Fibroblast of lung (primary cell): ENCODE data around the gene MAGI2. TPM values are rescaled to one million over a fixed set of nuclear protein-coding genes. Genes with fewer than 3 reads are reported as not detected.
A peak's percentile ranks its signal among the peaks of the same experiment; 100 is the strongest.

Source experiments
- DNase-seq, 2 donors: peaks; one replicate each; pipeline versions ENCODE4 v3.0.0 to v3.0.0-alpha.2; 2010; ENCODE audit warnings: low read depth in 2 of 2
- H2AFZ ChIP-seq: 2 replicates; pipeline ENCODE4 v1.5.1; 2012; ENCODE audit warnings: low read length, control low read depth, inconsistent platforms
- H3K27ac ChIP-seq: 2 replicates; pipeline ENCODE4 v1.5.1; 2011; ENCODE audit warnings: low read length, control low read depth; ENCODE audit not compliant: insufficient read depth
- H3K27me3 ChIP-seq: 2 replicates; pipeline ENCODE4 v1.5.1; 2011; ENCODE audit warnings: mild to moderate bottlenecking, low read length; ENCODE audit not compliant: control insufficient read depth, insufficient read depth
- H3K36me3 ChIP-seq: 2 replicates; pipeline ENCODE4 v1.5.1; 2011; ENCODE audit warnings: low read length; ENCODE audit not compliant: control insufficient read depth, insufficient read depth
- H3K4me1 ChIP-seq: 2 replicates; pipeline ENCODE4 v1.5.1; 2011; ENCODE audit warnings: low read length; ENCODE audit not compliant: control insufficient read depth, insufficient read depth; ENCODE audit errors: extremely low read depth
- H3K4me2 ChIP-seq: 2 replicates; pipeline ENCODE4 v1.5.1; 2011; ENCODE audit warnings: low read length, control low read depth; ENCODE audit not compliant: insufficient read depth; ENCODE audit errors: extremely low read depth
- H3K4me3 ChIP-seq, 4 experiments: fragments of 200-600 bp in 1 of 4; sonication (generic) in 1 of 4; replicated peaks in 1 of 4; 2 replicates each; pipeline ENCODE4 v1.5.1; 2011 to 2016; ENCODE audit warnings: low read length in 4 of 4, low read depth in 3 of 4, mild to moderate bottlenecking in 3 of 4, control low read depth in 2 of 4, inconsistent platforms in 1 of 4, mixed read lengths in 1 of 4; ENCODE audit not compliant: insufficient read depth in 1 of 4; ENCODE audit errors: control extremely low read depth in 1 of 4
- H3K79me2 ChIP-seq: 2 replicates; pipeline ENCODE4 v1.5.1; 2012; ENCODE audit warnings: mild to moderate bottlenecking, low read length, inconsistent platforms; ENCODE audit not compliant: control insufficient read depth, insufficient read depth
- H3K9ac ChIP-seq: 2 replicates; pipeline ENCODE4 v1.5.1; 2011; ENCODE audit warnings: mild to moderate bottlenecking, low read length, control low read depth; ENCODE audit not compliant: insufficient read depth
- H3K9me3 ChIP-seq: 2 replicates; pipeline ENCODE4 v1.5.1; 2012; ENCODE audit warnings: low read depth, low read length; ENCODE audit not compliant: control insufficient read depth, insufficient read depth
- H4K20me1 ChIP-seq: 2 replicates; pipeline ENCODE4 v1.5.1; 2011; ENCODE audit warnings: low read length; ENCODE audit not compliant: control insufficient read depth, insufficient read depth; ENCODE audit errors: extremely low read depth
- CTCF ChIP-seq, 2 donors: IDR thresholded peaks in 1 of 2; conservative IDR thresholded peaks in 1 of 2; 1 replicate in 1 of 2; 2 replicates in 1 of 2; pipeline ENCODE4 v1.5.1; 2011 to 2012; ENCODE audit warnings: low read length in 2 of 2, control low read depth in 1 of 2, inconsistent platforms in 1 of 2, low read depth in 1 of 2, mild to moderate bottlenecking in 1 of 2
- EZH2 ChIP-seq: IDR thresholded peaks from 2 replicates; pipeline ENCODE4 v1.5.1; 2012; ENCODE audit warnings: low read length, control low read depth, mild to moderate bottlenecking; ENCODE audit errors: missing control alignments
- polyA plus RNA-seq, 2 donors: library from polyadenylated mRNA; depleted of rRNA in 1 of 2; stranded (reverse) in 1 of 2; unstranded in 1 of 2; fragments of >200 nt; gene quantifications; 2 replicates each; pipeline ENCODE4 v1.2.1, GENCODE V29; 2011 to 2012; ENCODE audit warnings: missing spikeins in 1 of 2
- total RNA-seq: library from RNA; depleted of rRNA; stranded (reverse); fragments of >200 nt; gene quantifications from 2 replicates; pipeline ENCODE4 v1.2.1, GENCODE V29; 2014

MAGI2 gene
- total and polyA plus RNA-seq, 2 donors (not counting 1 experiment from before 2014, with no cell fraction given): 1.8 to 17.0 TPM

- Histone ChIP-seq H3K79me2 (no peaks in the 10 kb centered on the region), H3K4me3 (no peak overlapping the region), H2AFZ (no peak overlapping the region), H3K36me3 (no peaks in the 10 kb centered on the region), H3K4me1 (peaks cover 15% of the 10 kb centered on the region), H3K9me3 (no peaks in the 10 kb centered on the region), H4K20me1 (no peaks in the 10 kb centered on the region), H3K9ac (no peak overlapping the region), H3K27ac (no peak overlapping the region), H3K4me2 (no peak overlapping the region), H3K27me3 (no peaks in the 10 kb centered on the region)
- no peak for TF ChIP-seq EZH2
- no peak for TF ChIP-seq CTCF (conservative IDR thresholded peaks at IDR 0.05 in 1 of 2, IDR thresholded peaks at IDR 0.05 in 1 of 2; ENCODE audit: low read depth in 1 of 2, low read length in 2 of 2)
- DNase-seq: no peak
These were observed 164.8 kb downstream of the MAGI2 start for GRCh38 chr7:79288655-79289054.

- Histone ChIP-seq H3K4me3 (no peak overlapping the region), H3K4me2 (no peak overlapping the region), H3K79me2 (no peaks in the 10 kb centered on the region), H3K36me3 (no peaks in the 10 kb centered on the region), H2AFZ (no peak overlapping the region), H4K20me1 (no peaks in the 10 kb centered on the region), H3K9me3 (no peaks in the 10 kb centered on the region), H3K4me1 (peaks cover 19% of the 10 kb centered on the region), H3K9ac (no peak overlapping the region), H3K27me3 (no peaks in the 10 kb centered on the region), H3K27ac (no peak overlapping the region)
- peak; percentile 44 to 46 for DNase-seq
- TF ChIP-seq EZH2: no peak
- no peak for TF ChIP-seq CTCF (conservative IDR thresholded peaks at IDR 0.05 in 1 of 2, IDR thresholded peaks at IDR 0.05 in 1 of 2; ENCODE audit: low read depth in 1 of 2, low read length in 2 of 2)
These were observed 165.5 kb downstream of the MAGI2 start for GRCh38 chr7:79287981-79288380.

GRCh38 chr7:79286181-79286580, 167.3 kb downstream of the MAGI2 start:
- H3K27me3 ChIP-seq: no peaks in the 10 kb centered on the region
- H2AFZ ChIP-seq: no peak overlapping the region
- no peak overlapping the region for H3K9ac ChIP-seq
- no peak overlapping the region for H3K27ac ChIP-seq
- H3K4me1 ChIP-seq: peaks cover 23% of the 10 kb centered on the region
- H3K9me3 ChIP-seq: no peaks in the 10 kb centered on the region
- no peak overlapping the region for H3K4me2 ChIP-seq
- no peaks in the 10 kb centered on the region for H3K79me2 ChIP-seq
- H3K4me3 ChIP-seq: no peak overlapping the region
- no peak for TF ChIP-seq EZH2
- TF ChIP-seq CTCF (conservative IDR thresholded peaks at IDR 0.05 in 1 of 2, IDR thresholded peaks at IDR 0.05 in 1 of 2; ENCODE audit: low read depth in 1 of 2, low read length in 2 of 2): no peak
- no peaks in the 10 kb centered on the region for H3K36me3 ChIP-seq
- DNase-seq: no peak
- H4K20me1 ChIP-seq: no peaks in the 10 kb centered on the region
